AG04450 (cell line): ENCODE measurements around the gene MIDN. TPM values are rescaled to one million over a fixed set of nuclear protein-coding genes. Genes with fewer than 3 reads are reported as not detected.
"Not testable (repeated sequence)": the region's sequence is repeated elsewhere in the genome, so short reads cannot be mapped to it uniquely, and the experiment has no call there.

ENCODE experiments used
- CTCF ChIA-PET: fragments of 300-600, 350-600 bp; formaldehyde crosslinking; extraction: SDS; loops from one replicate; lab custom pipeline; 2022; ENCODE audit warnings: antibody characterized with exemption, inconsistent platforms; lab: Charles Lee
- POLR2A ChIA-PET: fragments of 350-600 bp; formaldehyde crosslinking; extraction: SDS; loops from one replicate; lab custom pipeline; 2021; ENCODE audit warnings: antibody characterized with exemption, inconsistent platforms; lab: Yijun Ruan, JAX
- DNase-seq: peaks from one replicate; pipeline ENCODE4 v3.0.0-alpha.2; 2011; ENCODE audit warnings: low read depth, low spot score
- H3K27ac ChIP-seq: one replicate; pipeline ENCODE4 v1.5.1; 2012; ENCODE audit warnings: low read depth, low read length, control low read depth
- H3K27me3 ChIP-seq: one replicate; pipeline ENCODE4 v1.6.0; 2012; ENCODE audit warnings: low read length; ENCODE audit not compliant: control insufficient read depth, insufficient read depth
- H3K4me3 ChIP-seq: 2 replicates; pipeline ENCODE4 v1.5.1; 2011; ENCODE audit warnings: mild to moderate bottlenecking, low read depth, low read length, control low read depth
- H3K9me3 ChIP-seq: 2 replicates; pipeline ENCODE4 v1.5.1; 2012; ENCODE audit warnings: low read length; ENCODE audit not compliant: control insufficient read depth, insufficient read depth
- polyA minus RNA-seq: library from RNA; depleted of rRNA, polyadenylated mRNA; stranded (reverse); fragments of >200 nt; gene quantifications from 2 replicates; pipeline ENCODE4 v1.2.3, GENCODE V29; 2011; rRNA and poly(A)+ RNA removed
- polyA plus RNA-seq: library from polyadenylated mRNA; depleted of rRNA; stranded (reverse); fragments of >200 nt; gene quantifications from 2 replicates; pipeline ENCODE4 v1.2.3, GENCODE V29; 2011; rRNA removed
- TF ChIP-seq, protein P1 (sequence below): IDR thresholded peaks from 2 replicates; pipeline ENCODE4 v1.5.1; 2011; ENCODE audit warnings: low read depth, low read length, control low read depth, inconsistent platforms

Gene MIDN
- polyA plus RNA-seq (6.6 and 10.6 TPM in 2 replicates), polyA minus RNA-seq (16.1 and 21.3 TPM in 2 replicates)

DNA sequence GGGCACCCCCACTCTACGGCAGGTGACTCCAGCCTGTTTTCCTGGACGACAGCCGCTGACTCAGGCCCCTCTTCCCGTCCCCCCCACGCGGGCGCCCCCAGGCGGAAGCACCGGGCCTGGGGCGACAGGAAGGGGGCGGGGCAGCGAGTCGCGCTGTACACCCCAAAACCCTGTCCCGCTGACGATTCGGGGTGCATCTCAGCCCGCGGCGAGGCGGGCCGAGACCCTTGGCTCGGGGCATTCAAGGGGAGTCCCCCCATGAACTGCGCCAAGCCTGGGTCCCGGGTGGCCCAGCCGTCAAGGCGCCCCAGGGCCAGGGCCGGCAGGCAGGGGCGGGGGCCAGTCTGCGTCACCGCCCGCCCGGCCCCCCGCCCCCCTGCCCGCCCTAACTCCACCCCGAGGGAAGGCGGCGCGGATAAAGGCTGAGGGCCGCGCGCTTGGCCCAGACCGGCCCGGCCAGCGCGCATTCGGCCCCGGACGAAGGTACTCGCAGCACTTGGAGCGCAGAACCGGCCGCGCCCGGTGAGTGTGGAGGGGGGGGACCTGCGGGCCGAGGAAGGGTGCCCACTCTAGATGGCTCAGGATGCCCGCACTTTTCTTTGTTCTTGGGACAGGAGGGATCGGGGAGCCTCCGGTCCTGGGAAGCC lies at the start of gene MIDN:
Gene MIDN (plus strand): TSS at position 445 of the 647 bp plus-strand sequence. CDS start 1,714 bp downstream, outside the sequence.
- TF ChIP-seq, protein P1, sequence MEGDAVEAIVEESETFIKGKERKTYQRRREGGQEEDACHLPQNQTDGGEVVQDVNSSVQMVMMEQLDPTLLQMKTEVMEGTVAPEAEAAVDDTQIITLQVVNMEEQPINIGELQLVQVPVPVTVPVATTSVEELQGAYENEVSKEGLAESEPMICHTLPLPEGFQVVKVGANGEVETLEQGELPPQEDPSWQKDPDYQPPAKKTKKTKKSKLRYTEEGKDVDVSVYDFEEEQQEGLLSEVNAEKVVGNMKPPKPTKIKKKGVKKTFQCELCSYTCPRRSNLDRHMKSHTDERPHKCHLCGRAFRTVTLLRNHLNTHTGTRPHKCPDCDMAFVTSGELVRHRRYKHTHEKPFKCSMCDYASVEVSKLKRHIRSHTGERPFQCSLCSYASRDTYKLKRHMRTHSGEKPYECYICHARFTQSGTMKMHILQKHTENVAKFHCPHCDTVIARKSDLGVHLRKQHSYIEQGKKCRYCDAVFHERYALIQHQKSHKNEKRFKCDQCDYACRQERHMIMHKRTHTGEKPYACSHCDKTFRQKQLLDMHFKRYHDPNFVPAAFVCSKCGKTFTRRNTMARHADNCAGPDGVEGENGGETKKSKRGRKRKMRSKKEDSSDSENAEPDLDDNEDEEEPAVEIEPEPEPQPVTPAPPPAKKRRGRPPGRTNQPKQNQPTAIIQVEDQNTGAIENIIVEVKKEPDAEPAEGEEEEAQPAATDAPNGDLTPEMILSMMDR = peak; percentile 45
- H3K4me3 ChIP-seq = peak within 1 kb of the TSS; percentile 77
- H3K27me3 ChIP-seq = no peaks in the 10 kb centered on the region
- ChIA-PET POLR2A (interaction anchor here (1.0 kb wide), 7 partner anchors 9 to 145 kb away, joined by 3 to 28 read pairs (median 4); partner anchors contain the start of genes CIRBP and FAM174C), CTCF (no interaction called here)
- H3K9me3 ChIP-seq = no peaks in the 10 kb centered on the region; the same call in 1 of the 2 replicates
- H3K27ac ChIP-seq = peak within 1 kb of the TSS; percentile 90
- no peak for DNase-seq

DNA sequence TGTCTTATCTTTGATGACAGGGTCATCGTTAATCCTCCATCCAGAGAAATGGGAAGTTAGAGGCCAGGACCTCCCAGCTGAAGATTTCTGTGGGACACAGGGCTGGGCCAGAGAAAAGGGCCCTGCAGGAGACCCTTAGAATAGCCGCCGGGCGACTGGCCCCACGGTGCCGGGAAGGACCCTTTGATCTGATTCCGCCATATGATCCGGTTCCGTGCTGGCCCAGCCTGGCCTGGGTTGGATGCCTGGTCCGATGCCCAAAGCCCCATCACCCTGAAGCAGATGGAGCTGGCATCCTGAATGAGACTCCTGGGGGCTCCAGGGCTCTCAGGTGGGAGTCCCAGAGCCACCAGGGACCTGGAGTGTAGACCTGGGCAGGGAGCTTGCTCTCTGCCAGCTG lies 48.9 kb upstream of the MIDN start:
- Histone ChIP-seq H3K9me3 (no peaks in the 10 kb centered on the region), H3K27ac (no peak overlapping the region), H3K4me3 (no peak overlapping the region), H3K27me3 (no peaks in the 10 kb centered on the region)
- ChIA-PET CTCF (interaction anchor here (1.3 to 1.5 kb wide), 2 partner anchors 86 kb away, joined by 5 to 6 read pairs; no protein-coding TSS in a partner anchor), POLR2A (interaction anchor here (0.5 kb wide), 1 partner anchor 112 kb away, joined by 4 read pairs; no protein-coding TSS in a partner anchor)
- DNase-seq = no peak
- TF ChIP-seq, protein P1 = no peak

DNA sequence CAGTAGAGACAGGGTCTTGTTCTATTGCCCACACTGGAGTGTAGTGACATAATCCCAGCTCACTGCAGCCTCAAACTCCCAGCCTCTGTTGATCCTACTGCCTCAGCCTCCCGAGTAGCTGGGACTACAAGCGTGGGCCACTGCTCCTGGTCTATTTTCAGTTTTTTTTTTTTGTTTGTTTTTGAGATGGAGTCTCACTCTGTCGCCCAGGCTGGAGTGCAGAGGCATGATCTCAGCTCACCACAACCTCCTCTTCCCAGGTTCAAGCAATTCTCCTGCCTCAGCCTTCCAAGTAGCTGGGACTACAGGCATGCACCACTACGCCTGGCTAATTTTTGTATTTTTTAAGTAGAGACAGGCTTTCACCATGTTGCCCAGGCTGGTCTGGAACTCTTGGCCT lies 47.8 kb upstream of the MIDN start:
- ChIA-PET CTCF (interaction anchor here (1.5 kb wide), 1 partner anchor 87 kb away, joined by 5 read pairs; no protein-coding TSS in a partner anchor), POLR2A (interaction anchor here (0.5 kb wide), 1 partner anchor 159 kb away, joined by 5 read pairs; no protein-coding TSS in a partner anchor)
- H3K4me3 ChIP-seq, H3K27me3 ChIP-seq, H3K9me3 ChIP-seq, DNase-seq, H3K27ac ChIP-seq: not testable (repeated sequence)

DNA sequence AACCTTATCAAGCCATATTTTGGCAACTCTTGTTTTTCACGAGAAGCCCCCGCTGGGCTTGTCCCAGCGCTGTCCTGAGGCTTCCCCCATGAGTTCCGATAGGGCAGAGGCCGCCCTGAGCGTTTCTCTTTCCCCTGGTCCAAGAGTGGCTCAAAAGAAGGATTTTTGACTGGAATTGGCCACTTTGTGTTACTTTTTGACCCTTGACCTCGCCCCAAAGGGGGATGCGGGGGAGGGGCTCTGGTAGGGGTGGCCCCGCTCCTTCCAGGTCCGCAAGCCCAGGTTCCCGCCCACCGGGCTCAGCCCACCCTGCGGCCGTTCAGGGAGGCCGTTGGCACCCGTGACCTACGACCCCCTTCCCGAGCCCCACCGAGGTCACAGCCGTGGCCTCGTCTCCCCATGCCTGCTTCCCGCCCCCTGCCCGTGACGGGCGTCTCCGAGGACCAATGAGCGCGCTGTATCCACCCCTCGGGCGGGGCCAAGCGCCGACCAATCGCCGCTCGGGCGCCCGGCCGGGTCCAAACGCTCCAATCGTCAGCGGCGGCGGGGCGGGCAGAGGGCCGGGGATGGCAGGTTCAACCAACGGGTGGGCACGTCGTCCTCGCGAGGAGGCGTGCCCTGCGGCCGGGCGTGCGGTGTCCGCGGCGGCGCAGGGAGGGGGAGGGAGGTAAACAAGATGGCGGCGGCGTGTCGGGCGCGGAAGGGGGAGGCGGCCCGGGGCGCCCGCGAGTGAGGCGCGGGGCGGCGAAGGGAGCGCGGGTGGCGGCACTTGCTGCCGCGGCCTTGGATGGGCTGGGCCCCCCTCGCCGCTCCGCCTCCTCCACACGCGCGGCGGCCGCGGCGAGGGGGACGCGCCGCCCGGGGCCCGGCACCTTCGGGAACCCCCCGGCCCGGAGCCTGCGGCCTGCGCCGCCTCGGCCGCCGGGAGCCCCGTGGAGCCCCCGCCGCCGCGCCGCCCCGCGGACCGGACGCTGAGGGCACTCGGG lies 43.0 kb upstream of the MIDN start, which contains the start of gene STK11:
Gene STK11 (plus strand): TSS at position 665 of the 986 bp plus-strand sequence. CDS start 1,136 bp downstream, outside the sequence.
- ChIA-PET CTCF (no interaction called here), POLR2A (no interaction called here)
- Histone ChIP-seq H3K4me3 (peak within 1 kb of the TSS; percentile 76), H3K27me3 (no peaks in the 10 kb centered on the region), H3K9me3 (no peaks in the 10 kb centered on the region; the same call in 1 of the 2 replicates), H3K27ac (peak within 1 kb of the TSS; percentile 57)
- DNase-seq = peak; percentile 90
- TF ChIP-seq, protein P1 = no peak
